ENCODE data around the gene GOLGA5.
"Not testable (repeated sequence)": the region's sequence is repeated elsewhere in the genome, so short reads cannot be mapped to it uniquely, and the experiment has no call there.

Gene GOLGA5

GRCh38 chr14:92832137-92832700 is 38.1 kb downstream of the GOLGA5 start:
- DNase-seq: no peak

GRCh38 chr14:92841930-92842329 is 47.8 kb downstream of the GOLGA5 start:
- DNase-seq: no peak

GRCh38 chr14:92844204-92844603 is 50.1 kb downstream of the GOLGA5 start:
- DNase-seq: no peak

- DNase-seq: no peak
These were observed 52.2 kb downstream of the GOLGA5 start for GRCh38 chr14:92846162-92846897.

GRCh38 chr14:92847278-92847677 is 53.2 kb downstream of the GOLGA5 start:
- DNase-seq: no peak

- no peak for DNase-seq
These were observed 53.6 kb downstream of the GOLGA5 start for GRCh38 chr14:92847749-92848148.

GRCh38 chr14:92848887-92849286 is 54.8 kb downstream of the GOLGA5 start:
- peak; percentile 71 for DNase-seq

GRCh38 chr14:92850492-92850891 is 56.4 kb downstream of the GOLGA5 start:
- DNase-seq: no peak

- DNase-seq: not testable (repeated sequence)
These were observed 59.0 kb downstream of the GOLGA5 start for GRCh38 chr14:92853136-92853535.

- DNase-seq: no peak
These were observed 66.1 kb downstream of the GOLGA5 start for GRCh38 chr14:92860049-92860840.

- no peak for DNase-seq
These were observed 68.0 kb downstream of the GOLGA5 start for GRCh38 chr14:92861856-92862745.

GRCh38 chr14:92863286-92864080 is 69.4 kb downstream of the GOLGA5 start:
- no peak for DNase-seq

GRCh38 chr14:92865674-92866073 is 71.6 kb downstream of the GOLGA5 start:
- no peak for DNase-seq

- no peak for DNase-seq
These were observed 72.2 kb downstream of the GOLGA5 start for GRCh38 chr14:92866181-92866752.

- DNase-seq: peak; percentile 100
These were observed 73.1 kb downstream of the GOLGA5 start for GRCh38 chr14:92866901-92867865.

- DNase-seq: no peak
These were observed 81.0 kb downstream of the GOLGA5 start for GRCh38 chr14:92874962-92875661.

- DNase-seq: no peak
These were observed 83.8 kb downstream of the GOLGA5 start for GRCh38 chr14:92877757-92878431.

- no peak for DNase-seq
These were observed 86.2 kb downstream of the GOLGA5 start for GRCh38 chr14:92880351-92880750.

- peak; percentile 47 for DNase-seq
These were observed 86.7 kb downstream of the GOLGA5 start for GRCh38 chr14:92880851-92881250.
